NCI-H748 (cell line): ENCODE measurements around the gene DNAH5.

ENCODE experiments used
- DNase-seq: peaks from one replicate; lab custom pipeline; 2025; ENCODE audit not compliant: unreplicated experiment; lab: John Stamatoyannopoulos, UW

DNAH5 gene

GRCh38 chr5:13739479-13739878 is 205.0 kb downstream of the DNAH5 start:
- DNase-seq, result no peak

GRCh38 chr5:13735691-13736090 is 208.8 kb downstream of the DNAH5 start:
- peak; percentile 34 for DNase-seq

- peak; percentile 27 for DNase-seq
Measured at GRCh38 chr5:13731121-13731628, 213.3 kb downstream of the DNAH5 start.

- no peak for DNase-seq
Measured at GRCh38 chr5:13708906-13709305, 235.6 kb downstream of the DNAH5 start.

- DNase-seq, result no peak
Measured at GRCh38 chr5:13708432-13708831, 236.1 kb downstream of the DNAH5 start.

DNA sequence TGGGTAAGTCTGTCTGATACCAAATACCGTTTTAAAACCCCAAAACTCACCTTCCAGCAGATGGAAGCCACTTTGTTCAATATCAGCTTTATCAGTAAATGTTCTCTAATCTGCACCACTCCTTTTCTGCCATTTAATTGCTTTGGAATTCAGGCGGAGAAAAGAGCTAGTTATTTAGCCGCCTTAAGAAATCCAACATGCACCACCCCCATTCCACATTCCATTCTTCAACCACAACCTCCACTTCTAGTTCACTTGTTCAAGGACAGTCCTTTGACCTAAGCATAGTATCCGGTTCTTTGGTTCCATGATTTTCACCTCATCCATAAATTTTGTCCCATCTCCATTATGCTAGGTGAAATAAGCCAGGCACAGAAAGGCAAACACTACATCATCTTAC is 240.1 kb downstream of the DNAH5 start:
- no peak for DNase-seq

GRCh38 chr5:13700626-13701025 is 243.9 kb downstream of the DNAH5 start:
- DNase-seq, result no peak

DNA sequence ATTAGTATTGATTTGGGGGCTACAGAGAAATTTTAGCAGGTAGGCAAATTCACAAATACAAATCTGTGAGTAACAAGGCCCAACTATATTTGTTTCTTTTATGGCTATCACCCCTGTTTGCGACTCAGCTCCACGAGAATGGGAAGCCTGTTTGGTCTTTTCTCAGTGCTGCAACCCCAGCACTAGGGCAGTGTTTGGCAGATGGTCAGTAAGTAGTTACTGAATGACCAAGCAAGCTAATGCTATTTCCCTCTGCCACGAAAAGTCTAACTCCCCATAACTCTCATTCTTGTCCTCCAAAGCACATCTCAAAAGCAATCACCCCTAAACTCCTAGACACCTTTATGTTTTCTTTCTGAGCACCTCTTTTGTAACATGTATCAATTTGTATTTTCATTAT is 245.6 kb downstream of the DNAH5 start:
- no peak for DNase-seq

- DNase-seq, result no peak
Measured at GRCh38 chr5:13695076-13695712, 249.3 kb downstream of the DNAH5 start.

- no peak for DNase-seq
Measured at GRCh38 chr5:13692172-13692571, 252.3 kb downstream of the DNAH5 start.

DNA sequence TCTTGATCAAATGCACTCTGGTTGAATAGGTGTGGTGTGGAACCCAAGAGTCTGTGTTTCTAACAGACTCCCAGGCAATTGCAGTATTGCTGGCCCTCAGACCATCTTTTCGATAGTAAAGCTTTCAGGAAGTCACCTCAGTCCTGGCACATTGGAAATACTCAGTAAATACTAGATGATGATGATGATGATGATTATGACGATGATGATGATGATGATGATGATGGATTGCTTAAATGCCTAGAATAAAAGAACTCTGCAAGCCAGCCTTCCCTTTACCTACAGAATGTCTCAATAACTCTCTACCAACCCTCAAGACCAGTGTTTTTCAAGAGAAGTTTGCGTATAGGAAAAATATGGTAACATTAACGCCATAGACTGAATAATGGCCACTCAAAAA is 268.0 kb downstream of the DNAH5 start:
- DNase-seq, result no peak

DNA sequence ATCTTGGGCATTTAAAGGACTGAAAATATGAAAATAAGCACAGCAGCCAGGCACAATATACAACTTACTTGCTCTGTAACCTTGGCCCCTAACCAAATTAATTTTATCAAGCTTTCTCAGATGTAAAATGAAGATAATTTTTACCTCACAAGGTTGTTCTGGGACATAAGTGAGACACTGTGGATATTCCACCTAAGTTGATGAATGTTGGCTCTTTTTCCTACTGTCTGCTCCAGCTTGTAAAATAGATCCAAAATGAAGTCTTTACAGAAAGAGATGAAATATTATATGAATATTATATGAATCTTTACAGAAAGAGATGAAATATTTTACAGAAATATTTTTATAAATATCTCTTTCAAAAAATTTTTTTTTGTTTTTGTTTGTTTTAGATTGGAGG is 270.1 kb downstream of the DNAH5 start:
- DNase-seq, result no peak

DNA sequence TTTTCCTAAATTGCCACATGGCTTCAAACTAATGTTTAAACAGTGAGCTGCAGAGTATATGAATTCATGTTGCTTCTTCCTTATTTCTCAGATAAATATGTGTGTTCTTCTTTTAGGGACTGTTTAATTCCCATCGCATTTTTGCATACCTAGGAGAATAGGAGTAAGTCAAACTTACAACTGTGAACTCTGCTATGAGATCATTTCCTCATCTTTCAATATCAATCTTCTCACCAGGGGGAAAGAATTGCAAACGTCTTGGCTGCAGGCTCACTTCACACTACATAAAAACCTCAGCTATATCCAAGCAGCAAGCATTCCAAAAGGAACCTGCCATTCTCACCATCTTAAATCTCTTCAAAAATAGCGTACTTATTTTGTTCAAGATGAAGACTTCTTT is 271.0 kb downstream of the DNAH5 start:
- DNase-seq, result no peak

- no peak for DNase-seq
Measured at GRCh38 chr5:13664377-13664776, 280.1 kb downstream of the DNAH5 start.

GRCh38 chr5:13662626-13663025 is 281.9 kb downstream of the DNAH5 start:
- DNase-seq, result no peak

DNA sequence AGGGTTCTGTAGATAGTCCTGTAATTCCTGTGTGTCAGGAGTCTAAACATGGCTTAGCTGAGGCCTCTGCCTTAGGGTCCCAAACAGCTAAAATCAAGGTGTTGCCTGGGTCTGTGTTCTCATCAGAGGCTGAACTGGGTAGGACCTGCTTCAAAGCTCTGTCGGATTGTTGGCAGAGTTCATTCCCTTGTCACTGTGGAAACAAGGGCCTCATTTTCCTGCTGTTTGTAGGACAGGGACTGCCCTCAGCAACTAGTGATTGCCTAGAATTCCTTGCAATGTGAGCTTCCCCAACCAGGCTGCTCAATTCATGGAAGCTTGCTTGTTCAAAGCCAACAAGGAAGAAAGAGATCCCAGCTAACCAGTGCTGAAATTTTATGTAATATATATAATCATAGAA is 283.2 kb downstream of the DNAH5 start:
- DNase-seq, result no peak

GRCh38 chr5:13660072-13660471 is 284.4 kb downstream of the DNAH5 start:
- peak; percentile 41 for DNase-seq

DNA sequence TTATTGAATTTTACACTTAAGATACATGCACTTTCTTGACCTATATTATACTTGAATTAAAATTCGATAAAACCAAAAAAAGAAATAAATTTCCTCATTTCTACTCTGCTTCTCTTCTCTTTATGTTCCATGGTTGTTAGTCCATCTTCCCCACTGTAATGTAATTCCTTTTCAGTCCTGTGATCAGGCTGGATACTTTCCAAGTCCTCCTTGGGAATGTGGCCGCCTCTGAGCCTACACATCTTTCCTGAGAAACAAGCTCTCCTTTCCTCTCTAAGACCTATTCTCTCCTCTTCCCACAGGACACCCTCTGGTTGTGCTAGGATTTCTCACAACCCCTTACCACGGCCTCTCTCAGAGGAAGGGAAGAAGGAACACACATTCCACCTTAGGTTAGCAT is 285.1 kb downstream of the DNAH5 start:
- no peak for DNase-seq

- DNase-seq, result no peak
Measured at GRCh38 chr5:13658761-13659160, 285.7 kb downstream of the DNAH5 start.

DNA sequence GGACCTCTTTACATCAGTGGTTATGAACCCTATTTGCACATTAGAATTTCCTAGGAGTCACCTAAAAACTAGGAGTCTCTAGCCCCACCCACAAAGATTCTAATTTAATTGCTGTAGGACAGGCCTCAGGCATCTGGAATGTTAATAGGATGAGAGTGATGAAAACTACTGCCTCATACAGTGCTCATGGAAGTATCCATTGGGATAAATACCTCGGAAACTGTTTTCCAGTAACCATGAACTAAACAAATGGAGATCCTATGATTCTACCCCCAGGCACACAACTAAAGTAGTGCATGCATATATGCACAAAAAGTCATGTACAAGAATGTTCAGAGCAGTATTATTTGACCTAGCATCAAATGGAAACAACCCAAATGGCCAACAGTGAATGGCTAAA is 286.3 kb downstream of the DNAH5 start:
- DNase-seq, result no peak

- DNase-seq, result no peak
Measured at GRCh38 chr5:13653709-13654108, 290.8 kb downstream of the DNAH5 start.

GRCh38 chr5:13649656-13650055 is 294.8 kb downstream of the DNAH5 start:
- DNase-seq, result no peak

DNA sequence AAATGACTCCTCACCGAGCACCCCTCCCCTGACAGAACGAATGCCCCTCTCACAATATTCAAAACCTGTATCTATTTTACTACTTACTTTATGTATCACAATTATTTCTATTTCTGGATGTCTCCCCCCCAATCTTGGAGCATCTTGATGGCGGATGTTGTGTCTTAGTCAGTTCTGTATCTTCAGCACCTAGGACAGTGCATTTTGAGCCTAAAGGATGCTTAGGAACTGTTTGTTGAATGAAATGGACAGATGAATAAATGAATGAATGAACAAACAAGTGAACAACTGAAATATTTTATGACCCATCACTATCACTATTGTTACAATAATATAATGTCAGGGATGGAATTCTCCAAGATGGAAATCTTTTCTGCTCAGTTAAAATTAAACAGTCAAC is 295.7 kb downstream of the DNAH5 start:
- DNase-seq, result no peak
